WTC11 (cell line): ENCODE results near the gene AMMECR1. TPM values are rescaled to one million over a fixed set of nuclear protein-coding genes. Genes with fewer than 3 reads are reported as not detected.

Experiments used
- GABPB1 ChIP-seq: sonication (generic); formaldehyde crosslinking; IDR thresholded peaks from 2 replicates; pipeline ENCODE4 v1.8.1; 2023; ENCODE audit warnings: mild to moderate bottlenecking, missing genetic modification reagents
- ZNF219 ChIP-seq: sonication (generic); formaldehyde crosslinking; IDR thresholded peaks from 2 replicates; pipeline ENCODE4 v1.8.0; 2023; ENCODE audit warnings: missing genetic modification reagents, mild to moderate bottlenecking, borderline replicate concordance
- ZNF263 ChIP-seq: sonication (generic); formaldehyde crosslinking; IDR thresholded peaks from 2 replicates; pipeline ENCODE4 v1.8.1; 2022; ENCODE audit warnings: low read depth, mild to moderate bottlenecking, moderate library complexity, missing genetic modification reagents
- ZNF512 ChIP-seq: sonication (generic); formaldehyde crosslinking; IDR thresholded peaks from 2 replicates; pipeline ENCODE4 v1.8.1; 2022; ENCODE audit warnings: missing genetic modification reagents, borderline replicate concordance
- total RNA-seq: library from RNA; stranded (reverse); gene quantifications from 3 replicates; pipeline ENCODE4 v1.2.3, GENCODE V29; 2021

The AMMECR1 gene
- total RNA-seq, 1 experiment from 2014 or later, result 18.1 TPM

GRCh38 chrX:110145311-110145710 lies 172.6 kb downstream of the AMMECR1 start (continued):
- TF ChIP-seq ZNF512 (CRISPR knock-in tag), result no peak
- no peak for TF ChIP-seq ZNF263
- no peak for TF ChIP-seq GABPB1 (CRISPR knock-in tag)
- TF ChIP-seq ZNF219 (CRISPR knock-in tag), result no peak

Other genes starting within 250 kb of the AMMECR1 start
- gene RTL9, start 40.8 kb upstream of the AMMECR1 start, total RNA-seq, result 0.07 to 0.24 TPM (median 0.11 TPM) in 3 replicates